ENCODE measurements around the gene LCA5. TPM values are rescaled to one million over a fixed set of nuclear protein-coding genes. Genes with fewer than 3 reads are reported as not detected.
"Not testable (repeated sequence)": the region's sequence is repeated elsewhere in the genome, so short reads cannot be mapped to it uniquely, and the experiment has no call there.

The LCA5 gene
- polyA plus RNA-seq, 3 donors: 8.5 to 10.7 (median 9.4) TPM

DNA sequence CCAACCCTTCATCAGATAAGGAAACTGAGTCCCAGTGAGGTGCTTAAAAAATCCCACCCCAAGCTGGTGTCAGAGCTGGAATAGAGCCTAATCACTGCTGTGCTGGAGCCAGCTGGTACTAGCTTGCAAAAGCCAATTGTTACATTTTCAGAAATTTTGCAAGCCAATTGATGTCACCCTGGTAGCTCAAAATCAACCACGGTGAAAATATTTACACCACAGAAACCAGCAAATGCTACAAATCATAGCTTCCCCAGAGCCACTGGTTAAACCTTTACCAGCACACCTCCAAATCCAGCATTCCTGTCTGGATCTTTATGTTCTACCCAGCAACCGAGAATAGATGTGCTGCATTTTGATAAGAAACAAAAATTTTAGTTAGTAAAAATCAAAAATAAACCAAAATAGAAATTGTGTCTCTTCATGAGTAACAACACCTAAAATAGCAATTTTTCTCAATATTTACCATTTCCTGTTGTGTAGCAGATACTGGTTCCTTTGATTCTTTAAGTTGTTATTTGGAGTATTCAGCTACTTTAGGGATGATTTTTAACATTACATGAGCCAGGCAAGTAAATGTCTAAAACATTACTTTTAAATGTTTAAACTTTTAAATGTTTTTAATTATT is 7.2 kb upstream of the LCA5 start:
- DNase-seq: no peak

DNA sequence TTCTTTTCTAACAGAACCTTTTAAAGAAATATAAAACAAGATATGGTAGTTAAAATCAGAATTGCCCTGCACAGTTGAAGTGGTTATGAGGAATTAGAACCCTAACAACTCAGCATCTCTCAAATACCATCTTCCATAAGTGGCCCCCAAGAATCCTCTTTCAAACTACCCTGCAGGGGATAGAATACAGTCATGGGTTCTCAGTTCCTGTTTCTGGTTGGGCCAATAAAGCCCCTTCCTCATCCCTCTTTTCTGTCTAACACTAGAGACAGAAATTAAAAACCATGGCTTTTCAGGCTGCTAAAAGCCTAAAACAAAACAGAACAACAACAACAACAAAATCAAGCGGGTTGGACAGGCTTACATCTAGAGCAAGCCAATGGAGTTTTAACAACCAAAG is 6.7 kb upstream of the LCA5 start:
- DNase-seq: no peak

DNA sequence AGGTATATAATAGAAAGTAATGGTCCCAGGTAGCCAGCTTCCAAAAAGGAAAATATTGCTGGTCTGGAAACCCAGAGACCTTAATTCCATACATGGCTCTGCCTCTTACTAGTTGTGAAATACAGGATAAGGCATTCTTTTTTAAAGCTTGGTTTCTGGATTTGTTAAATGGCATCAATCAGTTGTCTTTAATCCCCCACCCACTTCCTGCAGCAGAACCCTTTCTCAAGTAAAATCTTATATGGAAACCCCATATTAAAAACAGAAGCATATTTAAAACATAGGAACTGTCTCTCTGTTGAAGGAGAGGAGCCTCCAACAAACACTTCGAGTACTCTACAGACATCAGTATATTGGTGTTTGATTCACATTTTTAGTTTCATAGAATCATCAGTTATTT is 6.2 kb upstream of the LCA5 start:
- DNase-seq: no peak

DNA sequence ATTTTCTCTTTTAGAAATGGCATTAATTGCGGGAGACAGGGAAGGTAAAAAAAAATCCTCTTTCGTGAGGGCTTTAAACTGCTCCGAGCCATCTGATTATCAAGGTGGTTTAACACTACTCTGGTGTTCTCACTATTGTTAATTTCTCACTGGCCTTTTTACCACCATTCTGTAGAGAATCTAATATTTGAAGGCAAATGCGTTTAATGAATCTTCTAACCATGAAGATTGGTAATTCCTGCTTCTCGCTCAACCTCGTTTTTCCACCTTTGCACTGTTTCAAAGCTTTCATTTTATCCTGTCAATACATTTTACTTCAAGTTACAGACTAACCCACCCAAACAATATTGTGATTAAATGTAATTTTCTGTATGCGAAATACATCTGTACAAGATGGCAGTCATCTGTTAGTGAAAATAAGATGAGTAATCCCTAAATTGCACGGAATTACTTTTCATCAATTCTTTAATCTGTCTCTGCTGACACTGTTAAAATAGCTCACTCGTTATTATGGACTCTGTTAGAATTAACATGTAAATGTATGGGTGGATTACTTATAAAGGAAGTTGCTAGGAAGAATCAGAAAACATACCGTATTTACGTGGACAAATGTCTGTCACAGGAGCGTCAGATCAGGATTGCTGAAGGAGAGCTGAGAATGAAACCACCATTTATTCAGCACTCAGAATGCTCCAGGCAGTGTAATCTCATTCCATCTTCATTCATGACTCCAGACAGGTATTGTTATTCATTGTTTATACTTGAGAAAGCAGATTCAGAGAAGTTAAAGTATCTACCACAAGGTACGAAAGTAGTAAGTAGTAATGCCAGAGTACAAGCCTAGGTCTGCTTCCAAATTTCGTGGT is 1.1 kb upstream of the LCA5 start:
- DNase-seq: no peak

DNA sequence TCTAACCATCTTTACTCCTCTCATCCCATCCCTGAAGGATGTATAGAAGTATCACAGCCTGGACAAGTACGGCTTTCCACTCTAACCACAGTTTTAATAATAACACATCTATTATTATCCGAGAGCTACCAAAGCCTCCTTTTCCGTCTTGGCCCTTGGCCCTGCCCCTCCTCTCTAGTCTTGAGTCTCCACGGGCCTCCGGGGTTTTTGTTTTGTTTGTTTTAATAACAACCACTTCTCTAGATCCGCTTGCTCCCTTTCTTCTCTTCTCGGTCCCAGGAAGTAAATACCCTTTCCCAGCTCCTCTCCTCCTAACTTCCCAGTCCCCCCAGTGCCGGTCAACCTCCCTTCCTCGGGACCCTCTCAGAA is 661 bp downstream of the LCA5 start:
- DNase-seq: no peak

DNA sequence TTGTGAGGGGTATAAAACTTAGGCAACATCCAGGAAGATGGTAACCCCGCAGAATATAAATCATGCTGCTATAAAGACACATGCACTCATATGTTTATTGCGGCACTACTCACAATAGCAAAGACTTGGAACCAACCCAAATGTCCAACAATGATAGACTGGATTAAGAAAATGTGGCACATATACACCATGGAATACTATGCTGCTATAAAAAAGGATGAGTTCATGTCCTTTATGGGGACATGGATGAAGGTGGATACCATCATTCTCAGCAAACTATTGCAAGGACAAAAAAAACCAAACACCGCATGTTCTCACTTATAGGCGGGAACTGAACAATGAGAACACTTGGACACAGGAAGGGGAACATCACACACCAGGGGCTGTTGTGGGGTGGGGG is 7.7 kb downstream of the LCA5 start:
- DNase-seq: not testable (repeated sequence)

DNA sequence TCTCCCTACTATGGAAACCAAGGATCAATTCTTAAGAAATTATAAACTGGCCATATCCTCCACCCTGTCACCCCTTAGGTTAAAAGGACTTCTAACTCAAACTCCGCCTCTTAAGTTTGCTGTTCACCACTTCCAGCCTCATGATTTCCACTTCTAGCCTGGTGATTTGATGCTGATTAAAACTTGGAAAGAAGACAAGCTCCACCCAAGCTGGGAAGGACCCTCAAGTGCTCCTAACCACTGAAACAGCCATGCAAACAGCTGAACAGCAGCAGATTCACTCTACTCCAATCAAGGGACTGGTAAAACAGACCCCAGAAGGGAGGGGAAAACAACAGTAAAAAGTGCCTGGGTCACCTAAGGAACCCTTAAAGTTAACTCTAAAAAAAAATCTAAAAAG is 10.3 kb downstream of the LCA5 start:
- DNase-seq: no peak

DNA sequence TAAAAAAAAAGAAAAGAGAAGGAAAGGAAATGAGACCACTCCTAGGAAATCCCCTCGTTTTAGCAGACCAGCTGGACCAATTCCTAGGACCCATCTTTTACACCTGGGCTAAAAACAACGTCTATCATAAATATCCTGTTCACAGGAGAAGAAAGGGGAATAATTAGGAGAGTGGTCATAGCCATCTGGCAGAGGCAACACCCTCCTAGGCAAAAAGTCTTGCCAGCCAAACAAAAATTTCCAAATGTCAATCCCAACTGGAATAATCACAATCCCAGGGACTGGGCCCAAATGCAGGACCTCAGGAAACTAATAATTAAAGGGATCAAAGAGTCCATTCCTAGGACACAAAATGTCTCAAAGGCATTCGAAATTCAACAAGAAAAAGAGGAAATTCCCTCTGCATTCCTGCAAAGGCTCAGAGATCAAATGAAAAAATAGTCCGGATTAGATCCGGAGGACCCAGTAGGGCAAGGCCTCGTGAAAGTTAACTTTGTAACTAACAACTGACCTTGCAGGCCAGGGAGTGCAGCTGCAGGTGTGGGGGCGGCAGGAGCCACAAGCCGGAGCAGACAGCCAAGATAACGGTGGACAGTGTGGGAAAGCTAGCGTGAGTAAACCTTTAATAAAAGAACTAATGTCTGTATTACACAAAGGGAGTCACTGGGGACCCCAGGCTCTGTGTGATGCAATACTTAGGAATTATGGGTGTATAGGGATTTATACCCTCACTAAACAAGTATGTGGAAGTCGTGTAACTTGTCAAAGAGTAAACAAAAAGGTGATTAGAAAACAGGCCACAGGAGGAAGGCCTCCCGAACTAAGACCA is 11.7 kb downstream of the LCA5 start:
- DNase-seq: no peak

DNA sequence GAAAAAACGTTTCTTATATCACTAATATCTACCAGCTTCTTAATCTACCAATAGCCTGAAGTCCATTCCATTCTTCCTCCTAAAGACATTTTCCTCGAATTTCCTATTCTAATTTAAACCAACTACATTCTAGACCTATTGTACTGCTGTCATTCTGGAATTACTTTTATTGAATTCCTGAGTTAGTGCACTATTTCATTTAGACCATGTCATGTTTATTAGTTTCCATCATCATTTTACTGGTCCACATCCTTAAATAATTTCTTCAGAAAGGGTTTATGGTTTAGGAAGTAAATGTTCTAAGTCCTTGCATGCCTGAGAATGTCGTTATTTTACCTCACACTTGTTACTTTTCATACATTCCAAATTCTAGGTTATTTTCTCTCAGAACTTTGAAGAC is 13.2 kb downstream of the LCA5 start:
- no peak for DNase-seq

DNA sequence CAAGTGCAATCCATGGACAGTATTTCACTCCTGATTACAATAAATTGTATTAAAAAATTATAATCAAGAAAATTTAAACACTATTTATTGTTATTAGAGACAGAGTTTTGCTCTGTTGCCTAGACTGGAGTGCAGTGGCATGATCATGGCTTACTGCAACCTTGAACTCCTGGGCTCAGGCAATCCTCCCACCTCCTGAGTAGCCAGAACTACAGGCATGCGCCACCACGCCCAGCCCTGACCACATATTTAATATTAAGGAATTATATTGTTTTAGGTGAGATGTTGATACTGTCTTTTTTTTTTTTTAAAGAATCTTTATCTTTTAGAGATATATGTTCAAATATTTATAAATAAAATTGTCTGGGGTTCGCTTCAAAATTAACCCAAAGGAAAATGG is 14.6 kb downstream of the LCA5 start:
- no peak for DNase-seq

DNA sequence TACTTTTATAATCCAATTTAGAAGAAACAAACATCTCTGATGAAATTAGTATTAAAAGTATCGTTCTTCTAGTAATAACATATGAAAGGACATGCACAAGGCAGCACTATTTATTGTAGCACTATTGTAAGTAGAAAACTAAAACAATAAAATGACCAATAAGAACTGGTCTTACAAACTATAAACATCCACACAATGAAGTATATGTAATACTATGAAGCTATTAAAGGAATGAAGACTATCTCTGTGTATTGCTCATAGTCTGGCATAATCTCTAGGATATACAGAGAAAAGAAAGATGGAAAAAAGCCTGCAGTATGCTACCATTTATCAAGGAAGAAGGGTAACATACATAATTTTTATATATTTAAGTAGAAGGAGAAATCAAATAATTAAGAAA is 16.7 kb downstream of the LCA5 start:
- DNase-seq: no peak

DNA sequence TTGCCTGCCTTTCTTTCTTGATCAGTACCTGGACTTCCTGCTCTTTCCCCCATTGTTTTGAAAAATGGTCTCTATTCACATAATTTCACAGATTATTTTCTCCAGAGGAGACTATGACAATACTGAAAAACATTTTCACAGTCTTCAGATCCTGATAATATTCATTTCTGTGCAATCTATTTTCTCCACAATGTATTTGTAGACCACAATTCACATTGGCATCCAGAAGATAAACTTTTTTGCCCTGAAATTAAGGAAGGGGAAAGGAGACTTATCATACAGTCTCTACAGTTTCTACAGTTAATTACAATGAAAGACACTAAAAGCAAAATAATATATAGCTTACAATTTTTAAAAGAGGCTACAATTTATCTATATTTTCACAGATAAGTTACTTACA is 18.4 kb downstream of the LCA5 start:
- no peak for DNase-seq

DNA sequence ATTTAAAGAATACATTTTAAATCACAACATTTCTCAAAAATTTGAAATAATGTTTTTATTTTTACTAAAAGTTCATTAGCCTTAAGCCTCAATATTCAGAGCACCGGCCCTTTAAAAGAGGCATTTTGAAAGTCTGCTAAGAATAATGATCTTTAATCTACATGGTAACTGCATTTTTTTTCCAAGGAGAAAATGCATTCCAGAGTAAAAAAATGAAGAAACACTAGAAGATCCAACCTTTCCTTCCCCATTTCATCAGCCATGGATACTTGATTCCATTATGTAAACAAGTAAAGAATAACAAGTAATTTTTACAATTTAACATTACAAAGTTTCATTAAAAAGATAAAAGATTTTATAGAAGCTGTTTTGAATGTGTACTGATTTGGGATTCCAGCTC is 21.8 kb downstream of the LCA5 start:
- no peak for DNase-seq

DNA sequence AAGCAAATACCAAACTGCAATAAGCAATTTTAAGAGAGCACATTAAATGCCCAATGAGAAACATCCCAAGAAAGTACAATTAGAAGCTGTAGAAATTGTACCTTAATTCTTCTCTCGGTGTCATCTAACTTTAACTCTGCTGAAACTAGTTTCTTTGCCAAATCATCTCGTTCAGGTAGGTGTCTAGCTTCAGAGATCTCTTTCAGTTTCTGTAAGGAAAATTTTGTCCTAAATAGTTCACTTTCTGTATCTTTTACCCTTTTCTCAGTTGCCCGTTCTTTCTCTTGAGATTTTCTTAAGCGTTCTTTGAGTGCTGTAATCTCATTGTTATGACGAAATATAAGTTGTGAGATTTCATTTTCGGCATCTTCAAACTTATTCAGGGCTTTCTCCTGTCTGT is 24.1 kb downstream of the LCA5 start:
- no peak for DNase-seq

DNA sequence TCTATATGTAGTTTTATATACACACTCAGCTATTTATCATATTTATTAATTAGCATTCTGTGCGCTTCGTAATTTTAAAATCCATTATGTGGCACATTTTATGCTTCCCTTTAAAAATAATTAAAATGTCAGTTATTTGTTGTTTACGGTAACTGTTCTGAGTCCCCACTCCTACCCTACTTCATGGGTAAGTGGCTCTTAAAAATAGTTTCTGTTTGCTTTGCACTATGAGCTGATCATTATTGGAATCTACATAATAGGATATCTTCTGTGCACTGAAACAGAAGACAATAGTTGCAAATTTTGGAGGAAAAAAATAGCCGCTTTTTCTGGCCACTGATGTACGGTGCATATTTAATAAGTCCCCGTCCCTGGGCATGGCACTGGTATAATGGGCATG is 25.2 kb downstream of the LCA5 start:
- no peak for DNase-seq

DNA sequence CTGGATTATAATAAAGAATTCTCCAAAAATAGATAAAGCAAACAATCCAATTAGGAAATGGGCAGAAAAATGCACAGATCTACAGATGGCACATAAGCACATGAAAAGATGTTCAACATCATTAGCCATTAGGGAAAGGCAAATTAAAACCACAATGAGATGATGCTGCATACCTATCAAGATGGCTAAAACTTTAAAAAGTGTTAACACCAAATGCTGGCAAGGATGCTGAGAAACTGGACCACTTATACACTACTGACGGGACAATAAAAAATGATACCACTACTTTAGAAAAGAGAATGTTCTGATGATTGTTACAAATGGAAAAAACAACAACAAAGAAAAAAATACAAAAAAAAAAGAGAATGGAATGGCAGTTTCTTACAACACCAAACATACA is 26.5 kb downstream of the LCA5 start:
- no peak for DNase-seq

DNA sequence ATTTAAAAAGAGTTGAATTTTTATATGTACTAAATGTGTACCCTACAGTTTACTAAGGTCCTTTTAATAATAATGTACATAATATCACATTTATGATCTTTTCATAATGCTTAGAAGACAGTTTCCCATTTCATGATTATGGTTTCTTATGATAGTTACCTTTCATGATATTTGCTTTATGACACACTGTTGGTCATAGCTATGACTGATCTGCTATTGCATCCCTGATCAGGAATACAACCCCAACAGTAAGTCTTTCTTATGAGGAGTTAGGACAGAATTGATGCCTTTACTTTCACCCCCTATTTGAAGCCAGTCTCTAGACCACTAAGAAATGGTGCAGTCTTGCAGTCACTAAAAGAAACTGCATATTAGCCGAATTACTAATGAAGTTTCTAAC is 31.0 kb downstream of the LCA5 start:
- no peak for DNase-seq

DNA sequence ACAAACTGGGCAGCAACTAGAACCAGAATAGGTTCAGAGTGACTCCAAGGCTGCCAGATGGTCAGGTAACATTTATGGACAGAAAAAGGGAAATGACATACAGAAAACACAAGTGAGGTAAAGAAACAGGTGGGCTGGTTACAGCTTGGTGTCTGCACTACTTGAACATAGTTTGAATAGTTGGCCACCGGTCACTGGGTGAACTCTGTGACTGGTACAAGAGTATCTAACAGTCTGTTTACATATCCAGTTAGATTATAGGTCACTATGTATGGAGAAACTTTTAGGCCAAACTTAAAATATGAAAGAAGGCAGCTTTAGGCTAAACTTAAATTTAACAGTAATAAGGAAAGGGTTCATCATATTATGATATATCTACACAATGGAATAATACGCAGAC is 32.9 kb downstream of the LCA5 start:
- no peak for DNase-seq

DNA sequence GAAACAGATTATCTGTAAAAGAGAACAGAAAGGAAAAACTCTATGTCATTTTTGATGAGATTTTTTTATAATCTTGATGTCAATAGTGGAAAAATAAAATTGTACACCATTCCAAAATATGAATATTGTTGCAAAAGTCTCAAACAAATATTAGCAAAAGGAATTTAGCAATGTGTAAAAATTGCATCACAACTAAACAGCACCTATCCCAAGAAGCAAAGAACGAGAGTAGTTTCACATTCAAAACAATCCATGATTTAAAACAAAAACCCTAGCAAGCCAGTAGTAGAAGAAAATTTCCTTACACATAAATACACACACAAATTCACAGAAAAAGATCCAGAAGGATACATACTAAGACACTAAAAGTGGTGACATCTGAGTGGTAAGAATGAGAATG is 38.4 kb downstream of the LCA5 start:
- no peak for DNase-seq

DNA sequence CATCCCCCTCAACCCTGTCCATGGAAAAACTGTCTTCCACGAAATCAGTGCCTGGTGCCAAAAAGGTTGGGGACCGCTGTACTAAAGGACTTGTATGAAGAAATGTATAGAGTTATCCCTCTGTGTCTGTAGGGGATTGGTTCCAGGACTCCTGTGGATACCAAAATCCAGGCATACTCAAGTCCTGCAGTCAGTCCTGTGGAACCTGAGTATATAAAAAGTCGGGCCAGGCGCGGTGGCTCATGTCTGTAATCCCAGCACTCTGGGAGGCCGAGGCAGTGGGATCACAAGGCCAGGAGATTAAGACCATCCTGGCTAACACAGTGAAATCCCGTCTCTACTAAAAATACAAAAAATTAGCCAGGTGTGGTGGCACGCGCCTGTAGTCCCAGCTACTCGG is 42.0 kb downstream of the LCA5 start:
- no peak for DNase-seq

DNA sequence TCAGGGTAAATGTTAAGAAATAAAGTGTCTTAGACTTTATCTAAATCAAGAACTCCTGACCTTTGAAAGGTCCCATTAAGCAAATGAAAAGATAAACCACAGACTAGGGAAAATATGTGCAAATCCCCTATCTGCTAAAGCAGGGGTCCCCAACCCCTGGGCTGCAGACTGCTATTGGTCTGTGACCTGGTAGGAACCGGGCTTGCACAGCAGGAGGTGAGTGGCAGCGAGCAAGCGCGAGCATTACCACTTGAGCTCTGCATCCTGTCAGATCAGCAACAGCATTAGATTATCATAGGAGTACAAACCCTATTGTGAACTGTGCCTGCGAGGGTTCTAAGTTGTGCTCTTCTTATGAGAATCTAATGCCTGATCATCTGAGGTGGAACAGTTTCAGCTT is 42.4 kb downstream of the LCA5 start:
- DNase-seq: no peak

DNA sequence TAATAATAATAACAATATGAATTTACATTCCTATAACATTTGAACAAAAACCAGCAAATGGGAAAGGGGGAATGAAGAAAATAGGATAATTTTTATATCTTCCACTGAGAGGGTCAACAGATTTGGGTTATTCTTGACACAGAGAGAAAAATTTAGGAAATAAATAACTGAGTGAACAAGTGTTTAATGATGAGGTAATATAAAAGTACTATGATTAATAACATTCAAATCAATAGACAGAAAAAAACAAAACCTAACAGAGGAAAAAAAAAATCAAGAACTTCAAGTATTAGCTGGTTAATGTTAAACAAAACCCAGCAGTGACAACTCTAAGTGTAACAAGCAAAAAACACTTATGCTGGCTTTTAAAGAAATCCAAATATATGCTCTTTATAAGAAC is 66.5 kb downstream of the LCA5 start:
- DNase-seq: no peak

Measured in renal pelvis (tissue), 4 donors.